GM23248 (cell line): ENCODE data around the gene MYL7.

ENCODE experiments used
- EZH2 ChIP-seq: fragments of 200-600 bp; sonication (generic); IDR thresholded peaks from 2 replicates; pipeline ENCODE4 v1.6.1; 2018; ENCODE audit warnings: antibody characterized with exemption, mild to moderate bottlenecking; ENCODE audit not compliant: insufficient read depth, poor library complexity, severe bottlenecking
- EZH2phosphoT487 ChIP-seq: fragments of 200-600 bp; sonication (generic); IDR thresholded peaks from 2 replicates; pipeline ENCODE4 v1.6.1; 2018; ENCODE audit warnings: antibody characterized with exemption, moderate library complexity, mild to moderate bottlenecking, low read depth; ENCODE audit not compliant: insufficient read depth

GRCh38 chr7:44150466-44150832 is 9.3 kb upstream of the MYL7 start:
- TF ChIP-seq EZH2 (no peak), EZH2phosphoT487 (no peak)
